Fibroblast of lung (primary cell): Measurements from ENCODE around the gene AGTR1.

Source experiments
- CTCF ChIP-seq, 2 donors: IDR thresholded peaks in 1 of 2; conservative IDR thresholded peaks in 1 of 2; 1 replicate in 1 of 2; 2 replicates in 1 of 2; pipeline ENCODE4 v1.5.1; 2011 to 2012; ENCODE audit warnings: low read length in 2 of 2, control low read depth in 1 of 2, inconsistent platforms in 1 of 2, low read depth in 1 of 2, mild to moderate bottlenecking in 1 of 2
- EZH2 ChIP-seq: IDR thresholded peaks from 2 replicates; pipeline ENCODE4 v1.5.1; 2012; ENCODE audit warnings: low read length, control low read depth, mild to moderate bottlenecking; ENCODE audit errors: missing control alignments

GRCh38 chr3:148740291-148740690 lies 42.6 kb downstream of the AGTR1 start:
- TF ChIP-seq EZH2, result no peak
- no peak for TF ChIP-seq CTCF (conservative IDR thresholded peaks at IDR 0.05 in 1 of 2, IDR thresholded peaks at IDR 0.05 in 1 of 2; ENCODE audit: low read depth in 1 of 2, low read length in 2 of 2)
